Measurements from ENCODE around the gene HMOX1. TPM values are rescaled to one million over a fixed set of nuclear protein-coding genes. Genes with fewer than 3 reads are reported as not detected.

HMOX1 gene
- total and polyA plus RNA-seq, 2 of the 13 experiments (the other 11 are each of a cell fraction or from before 2014, with no cell fraction given): 53.6 to 67.4 TPM

DNA sequence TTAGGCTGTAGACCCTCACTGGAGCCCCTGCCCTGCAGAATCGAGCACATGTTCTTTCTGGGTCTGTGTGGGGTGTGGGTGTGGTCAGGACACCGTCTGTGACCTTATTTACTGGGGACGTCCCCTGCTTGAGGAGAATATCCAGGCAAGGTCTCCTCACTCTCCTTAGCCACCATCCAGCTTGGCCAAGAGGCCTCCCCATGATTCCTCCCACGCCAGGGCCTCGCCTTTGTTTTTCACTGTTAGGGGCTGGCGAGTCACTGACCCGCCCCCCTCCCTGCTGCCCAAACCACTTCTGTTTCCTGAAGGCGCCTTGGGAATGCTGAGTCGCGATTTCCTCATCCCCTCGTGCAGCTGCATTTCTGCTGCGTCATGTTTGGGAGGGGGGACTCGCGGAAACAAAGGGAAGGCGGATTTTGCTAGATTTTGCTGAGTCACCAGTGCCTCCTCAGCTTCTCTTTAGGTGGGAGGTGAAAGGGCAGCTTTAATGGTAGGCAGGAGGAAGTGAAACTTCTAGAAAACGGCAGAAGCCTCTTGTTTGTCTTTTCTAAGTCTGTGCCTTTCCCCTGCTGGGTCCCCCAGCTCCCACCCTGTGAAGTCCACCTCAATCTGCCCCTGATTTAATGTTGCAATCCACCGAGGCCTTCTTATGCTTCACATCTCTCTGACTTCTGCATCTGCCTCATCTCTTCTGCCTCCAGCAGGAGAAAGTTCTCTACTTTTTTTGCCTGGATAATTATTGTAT is 4.0 kb upstream of the HMOX1 start (continued):
- TF ChIP-seq, protein P1, sequence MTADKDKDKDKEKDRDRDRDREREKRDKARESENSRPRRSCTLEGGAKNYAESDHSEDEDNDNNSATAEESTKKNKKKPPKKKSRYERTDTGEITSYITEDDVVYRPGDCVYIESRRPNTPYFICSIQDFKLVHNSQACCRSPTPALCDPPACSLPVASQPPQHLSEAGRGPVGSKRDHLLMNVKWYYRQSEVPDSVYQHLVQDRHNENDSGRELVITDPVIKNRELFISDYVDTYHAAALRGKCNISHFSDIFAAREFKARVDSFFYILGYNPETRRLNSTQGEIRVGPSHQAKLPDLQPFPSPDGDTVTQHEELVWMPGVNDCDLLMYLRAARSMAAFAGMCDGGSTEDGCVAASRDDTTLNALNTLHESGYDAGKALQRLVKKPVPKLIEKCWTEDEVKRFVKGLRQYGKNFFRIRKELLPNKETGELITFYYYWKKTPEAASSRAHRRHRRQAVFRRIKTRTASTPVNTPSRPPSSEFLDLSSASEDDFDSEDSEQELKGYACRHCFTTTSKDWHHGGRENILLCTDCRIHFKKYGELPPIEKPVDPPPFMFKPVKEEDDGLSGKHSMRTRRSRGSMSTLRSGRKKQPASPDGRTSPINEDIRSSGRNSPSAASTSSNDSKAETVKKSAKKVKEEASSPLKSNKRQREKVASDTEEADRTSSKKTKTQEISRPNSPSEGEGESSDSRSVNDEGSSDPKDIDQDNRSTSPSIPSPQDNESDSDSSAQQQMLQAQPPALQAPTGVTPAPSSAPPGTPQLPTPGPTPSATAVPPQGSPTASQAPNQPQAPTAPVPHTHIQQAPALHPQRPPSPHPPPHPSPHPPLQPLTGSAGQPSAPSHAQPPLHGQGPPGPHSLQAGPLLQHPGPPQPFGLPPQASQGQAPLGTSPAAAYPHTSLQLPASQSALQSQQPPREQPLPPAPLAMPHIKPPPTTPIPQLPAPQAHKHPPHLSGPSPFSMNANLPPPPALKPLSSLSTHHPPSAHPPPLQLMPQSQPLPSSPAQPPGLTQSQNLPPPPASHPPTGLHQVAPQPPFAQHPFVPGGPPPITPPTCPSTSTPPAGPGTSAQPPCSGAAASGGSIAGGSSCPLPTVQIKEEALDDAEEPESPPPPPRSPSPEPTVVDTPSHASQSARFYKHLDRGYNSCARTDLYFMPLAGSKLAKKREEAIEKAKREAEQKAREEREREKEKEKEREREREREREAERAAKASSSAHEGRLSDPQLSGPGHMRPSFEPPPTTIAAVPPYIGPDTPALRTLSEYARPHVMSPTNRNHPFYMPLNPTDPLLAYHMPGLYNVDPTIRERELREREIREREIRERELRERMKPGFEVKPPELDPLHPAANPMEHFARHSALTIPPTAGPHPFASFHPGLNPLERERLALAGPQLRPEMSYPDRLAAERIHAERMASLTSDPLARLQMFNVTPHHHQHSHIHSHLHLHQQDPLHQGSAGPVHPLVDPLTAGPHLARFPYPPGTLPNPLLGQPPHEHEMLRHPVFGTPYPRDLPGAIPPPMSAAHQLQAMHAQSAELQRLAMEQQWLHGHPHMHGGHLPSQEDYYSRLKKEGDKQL (CRISPR knock-in tag; IDR thresholded peaks at IDR 0.05; ENCODE audit: low read depth): peak; percentile 73; the same call in 1 of the 2 replicates
- TF ChIP-seq NFE2 (CRISPR knock-in tag; IDR thresholded peaks at IDR 0.05) (peak; percentile 82; the same call in 1 of the 2 replicates), NONO (IDR thresholded peaks at IDR 0.05) (no peak), NONO (CRISPR knock-in tag; conservative IDR thresholded peaks at IDR 0.05) (peak; percentile 40; the same call in 1 of the 2 replicates), SOX5 (CRISPR knock-in tag; IDR thresholded peaks at IDR 0.05; ENCODE audit: borderline replicate concordance) (peak; percentile 93), RBM39 (IDR thresholded peaks at IDR 0.05; ENCODE audit: low read depth, low read length, poor library complexity, severe bottlenecking) (peak; percentile 48), GFI1 (CRISPR knock-in tag; IDR thresholded peaks at IDR 0.05; ENCODE audit: borderline replicate concordance) (peak; percentile 52), MED13 (CRISPR knock-in tag; IDR thresholded peaks at IDR 0.05) (0 out of 2 replicates have a peak, but pooled peaks have one; percentile 34), MAFK (conservative IDR thresholded peaks at IDR 0.05 in 1 of 2, IDR thresholded peaks at IDR 0.05 in 1 of 2; ENCODE audit: low read length in 2 of 2) (peak; percentile 100), NKX3-1 (CRISPR knock-in tag; IDR thresholded peaks at IDR 0.05) (no peak), RARG (CRISPR knock-in tag; IDR thresholded peaks at IDR 0.05; ENCODE audit: low read depth) (no peak), WIZ (CRISPR knock-in tag; IDR thresholded peaks at IDR 0.05) (no peak), KDM5A (IDR thresholded peaks at IDR 0.05; ENCODE audit: borderline replicate concordance, low read length) (no peak)
- TF ChIP-seq, protein P2, sequence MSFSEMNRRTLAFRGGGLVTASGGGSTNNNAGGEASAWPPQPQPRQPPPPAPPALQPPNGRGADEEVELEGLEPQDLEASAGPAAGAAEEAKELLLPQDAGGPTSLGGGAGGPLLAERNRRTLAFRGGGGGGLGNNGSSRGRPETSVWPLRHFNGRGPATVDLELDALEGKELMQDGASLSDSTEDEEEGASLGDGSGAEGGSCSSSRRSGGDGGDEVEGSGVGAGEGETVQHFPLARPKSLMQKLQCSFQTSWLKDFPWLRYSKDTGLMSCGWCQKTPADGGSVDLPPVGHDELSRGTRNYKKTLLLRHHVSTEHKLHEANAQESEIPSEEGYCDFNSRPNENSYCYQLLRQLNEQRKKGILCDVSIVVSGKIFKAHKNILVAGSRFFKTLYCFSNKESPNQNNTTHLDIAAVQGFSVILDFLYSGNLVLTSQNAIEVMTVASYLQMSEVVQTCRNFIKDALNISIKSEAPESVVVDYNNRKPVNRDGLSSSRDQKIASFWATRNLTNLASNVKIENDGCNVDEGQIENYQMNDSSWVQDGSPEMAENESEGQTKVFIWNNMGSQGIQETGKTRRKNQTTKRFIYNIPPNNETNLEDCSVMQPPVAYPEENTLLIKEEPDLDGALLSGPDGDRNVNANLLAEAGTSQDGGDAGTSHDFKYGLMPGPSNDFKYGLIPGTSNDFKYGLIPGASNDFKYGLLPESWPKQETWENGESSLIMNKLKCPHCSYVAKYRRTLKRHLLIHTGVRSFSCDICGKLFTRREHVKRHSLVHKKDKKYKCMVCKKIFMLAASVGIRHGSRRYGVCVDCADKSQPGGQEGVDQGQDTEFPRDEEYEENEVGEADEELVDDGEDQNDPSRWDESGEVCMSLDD (CRISPR knock-in tag; IDR thresholded peaks at IDR 0.05; ENCODE audit: borderline replicate concordance): no peak; the same call in 1 of the 2 replicates
- TF ChIP-seq, protein P3, sequence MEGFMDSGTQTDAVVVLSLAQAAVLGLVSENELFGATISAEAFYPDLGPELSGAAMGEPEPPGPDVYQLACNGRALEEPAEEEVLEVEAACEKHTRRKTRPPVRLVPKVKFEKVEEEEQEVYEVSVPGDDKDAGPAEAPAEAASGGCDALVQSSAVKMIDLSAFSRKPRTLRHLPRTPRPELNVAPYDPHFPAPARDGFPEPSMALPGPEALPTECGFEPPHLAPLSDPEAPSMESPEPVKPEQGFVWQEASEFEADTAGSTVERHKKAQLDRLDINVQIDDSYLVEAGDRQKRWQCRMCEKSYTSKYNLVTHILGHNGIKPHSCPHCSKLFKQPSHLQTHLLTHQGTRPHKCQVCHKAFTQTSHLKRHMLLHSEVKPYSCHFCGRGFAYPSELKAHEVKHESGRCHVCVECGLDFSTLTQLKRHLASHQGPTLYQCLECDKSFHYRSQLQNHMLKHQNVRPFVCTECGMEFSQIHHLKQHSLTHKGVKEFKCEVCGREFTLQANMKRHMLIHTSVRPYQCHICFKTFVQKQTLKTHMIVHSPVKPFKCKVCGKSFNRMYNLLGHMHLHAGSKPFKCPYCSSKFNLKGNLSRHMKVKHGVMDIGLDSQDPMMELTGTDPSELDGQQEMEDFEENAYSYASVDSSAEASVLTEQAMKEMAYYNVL (CRISPR knock-in tag; IDR thresholded peaks at IDR 0.05; ENCODE audit: borderline replicate concordance): peak; percentile 62; the same call in 1 of the 2 replicates
- TF ChIP-seq, protein P4, sequence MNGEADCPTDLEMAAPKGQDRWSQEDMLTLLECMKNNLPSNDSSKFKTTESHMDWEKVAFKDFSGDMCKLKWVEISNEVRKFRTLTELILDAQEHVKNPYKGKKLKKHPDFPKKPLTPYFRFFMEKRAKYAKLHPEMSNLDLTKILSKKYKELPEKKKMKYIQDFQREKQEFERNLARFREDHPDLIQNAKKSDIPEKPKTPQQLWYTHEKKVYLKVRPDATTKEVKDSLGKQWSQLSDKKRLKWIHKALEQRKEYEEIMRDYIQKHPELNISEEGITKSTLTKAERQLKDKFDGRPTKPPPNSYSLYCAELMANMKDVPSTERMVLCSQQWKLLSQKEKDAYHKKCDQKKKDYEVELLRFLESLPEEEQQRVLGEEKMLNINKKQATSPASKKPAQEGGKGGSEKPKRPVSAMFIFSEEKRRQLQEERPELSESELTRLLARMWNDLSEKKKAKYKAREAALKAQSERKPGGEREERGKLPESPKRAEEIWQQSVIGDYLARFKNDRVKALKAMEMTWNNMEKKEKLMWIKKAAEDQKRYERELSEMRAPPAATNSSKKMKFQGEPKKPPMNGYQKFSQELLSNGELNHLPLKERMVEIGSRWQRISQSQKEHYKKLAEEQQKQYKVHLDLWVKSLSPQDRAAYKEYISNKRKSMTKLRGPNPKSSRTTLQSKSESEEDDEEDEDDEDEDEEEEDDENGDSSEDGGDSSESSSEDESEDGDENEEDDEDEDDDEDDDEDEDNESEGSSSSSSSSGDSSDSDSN (CRISPR knock-in tag; IDR thresholded peaks at IDR 0.05): peak; percentile 34; the same call in 1 of the 2 replicates
